Renal pelvis (tissue), 4 donors: Measurements from ENCODE around the gene EEF2. TPM values are rescaled to one million over a fixed set of nuclear protein-coding genes. Genes with fewer than 3 reads are reported as not detected.
"Not testable (repeated sequence)": the region's sequence is repeated elsewhere in the genome, so short reads cannot be mapped to it uniquely, and the experiment has no call there.

Experiments
- DNase-seq: peaks from one replicate; pipeline ENCODE4 v3.0.0-alpha.2; 2013
- polyA plus RNA-seq, 3 donors: library from polyadenylated mRNA; unstranded; fragments of 120-200 nt; gene quantifications; one replicate each; pipeline ENCODE4 v1.2.1, GENCODE V29; 2013; ENCODE audit not compliant: insufficient read length in 3 of 3

Gene EEF2
- polyA plus RNA-seq, 3 donors, result 1,590 to 1,901 (median 1,709) TPM

DNA sequence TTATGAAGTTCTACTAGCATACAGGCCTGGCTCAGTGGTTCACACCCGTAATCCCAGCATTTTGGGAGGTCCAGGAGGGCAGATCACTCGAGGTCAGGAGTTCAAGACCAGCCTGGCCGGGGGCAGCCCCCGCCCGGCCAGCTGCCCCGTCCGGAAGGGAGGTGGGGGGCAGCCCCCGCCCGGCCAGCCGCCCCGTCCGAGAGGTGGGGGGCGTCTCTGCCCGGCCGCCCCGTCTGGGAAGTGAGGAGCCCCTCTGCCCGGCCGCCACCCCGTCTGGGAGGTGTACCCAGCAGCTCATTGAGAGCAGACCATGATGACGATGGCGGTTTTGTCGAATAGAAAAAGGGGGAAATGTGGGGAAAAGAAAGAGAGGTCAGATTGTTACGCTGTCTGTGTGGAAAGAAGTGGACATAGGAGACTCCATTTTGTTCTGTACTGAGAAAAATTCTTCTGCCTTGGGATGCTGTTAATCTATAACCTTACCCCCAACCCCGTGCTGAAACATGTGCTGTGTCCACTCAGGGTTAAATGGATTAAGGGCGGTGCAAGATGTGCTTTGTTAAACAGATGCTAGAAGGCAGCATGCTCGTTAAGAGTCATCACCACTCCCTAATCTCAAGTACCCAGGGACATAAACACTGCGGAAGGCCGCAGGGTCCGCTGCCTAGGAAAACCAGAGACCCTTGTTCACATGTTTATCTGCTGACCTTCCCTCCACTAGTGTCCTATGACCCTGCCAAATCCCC is 13.6 kb upstream of the EEF2 start:
- not testable (repeated sequence) for DNase-seq

- DNase-seq, result no peak
Observed at GRCh38 chr19:3995607-3996006, 10.3 kb upstream of the EEF2 start.

- DNase-seq, result no peak
Observed at GRCh38 chr19:3990815-3991117, 5.5 kb upstream of the EEF2 start.

GRCh38 chr19:3987619-3988371 is 2.5 kb upstream of the EEF2 start:
- DNase-seq, result peak; percentile 81

DNA sequence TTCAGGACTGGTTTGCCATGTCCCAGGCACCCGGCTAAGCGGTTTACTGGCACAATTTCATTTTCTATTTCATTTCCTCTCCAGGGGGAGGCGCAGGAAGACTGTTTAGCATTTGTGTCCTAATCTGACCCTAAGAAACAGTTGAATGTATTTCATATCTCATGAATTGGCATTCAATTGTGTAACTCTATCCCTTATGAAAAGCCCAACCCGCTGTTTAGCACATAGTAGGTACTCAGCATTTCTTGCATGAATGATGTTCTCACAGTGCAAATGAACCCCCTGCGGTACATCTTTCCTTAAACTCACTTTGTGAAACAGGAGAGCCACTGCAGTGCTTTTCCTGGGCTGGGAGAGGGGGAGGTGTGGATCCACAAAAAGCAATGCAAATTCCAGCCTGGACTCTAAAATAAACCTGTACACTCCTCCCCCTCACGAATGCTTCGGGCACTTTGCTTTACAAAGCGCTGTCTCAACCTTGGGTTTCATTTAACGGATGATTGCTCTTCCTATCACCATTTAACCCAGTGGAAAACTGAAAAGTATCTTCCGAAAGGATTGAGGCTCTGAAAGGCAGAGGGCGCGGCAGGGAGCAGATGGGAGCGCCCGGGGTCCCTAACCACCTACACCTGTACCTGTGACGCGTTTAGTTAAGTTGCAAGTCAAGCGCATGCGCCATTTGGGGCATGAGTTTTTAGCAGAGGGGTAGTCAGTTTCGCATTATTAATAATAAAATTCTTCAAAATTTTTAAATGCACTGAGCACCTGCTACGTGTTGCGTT is 1.2 kb upstream of the EEF2 start:
- peak; percentile 85 for DNase-seq

DNA sequence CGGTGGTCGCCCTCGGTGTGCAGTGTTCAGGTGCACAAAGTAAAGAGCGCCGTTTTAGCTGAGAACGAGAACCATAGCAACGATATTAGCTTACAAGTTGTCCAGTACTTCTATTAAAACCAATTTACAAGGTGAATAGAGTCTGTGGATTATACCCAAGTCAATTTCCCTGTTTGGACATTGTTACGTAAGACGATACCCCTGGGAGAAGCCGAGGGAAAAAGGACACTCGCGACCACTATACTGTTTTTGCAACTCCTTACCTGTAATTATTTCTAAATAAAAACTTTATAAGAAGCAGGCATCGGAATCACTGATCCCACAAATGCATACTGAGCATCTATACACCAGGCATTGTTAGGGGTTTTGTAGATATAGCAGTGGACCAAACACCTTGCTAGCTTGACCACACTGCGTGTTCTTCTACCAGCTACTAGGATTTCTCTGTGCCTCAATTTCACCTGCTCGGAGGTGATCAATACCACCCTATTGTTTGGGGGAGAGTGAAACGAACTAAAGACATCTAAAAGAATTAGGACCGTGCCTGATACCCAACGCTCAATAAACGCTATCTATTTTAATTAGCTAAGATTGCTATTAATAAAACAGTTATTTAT is 488 bp upstream of the EEF2 start:
- no peak for DNase-seq

- DNase-seq, result no peak
Observed at GRCh38 chr19:3984584-3984907, 717 bp downstream of the EEF2 start.

GRCh38 chr19:3983936-3984583 is 1.2 kb downstream of the EEF2 start:
- DNase-seq, result no peak

DNA sequence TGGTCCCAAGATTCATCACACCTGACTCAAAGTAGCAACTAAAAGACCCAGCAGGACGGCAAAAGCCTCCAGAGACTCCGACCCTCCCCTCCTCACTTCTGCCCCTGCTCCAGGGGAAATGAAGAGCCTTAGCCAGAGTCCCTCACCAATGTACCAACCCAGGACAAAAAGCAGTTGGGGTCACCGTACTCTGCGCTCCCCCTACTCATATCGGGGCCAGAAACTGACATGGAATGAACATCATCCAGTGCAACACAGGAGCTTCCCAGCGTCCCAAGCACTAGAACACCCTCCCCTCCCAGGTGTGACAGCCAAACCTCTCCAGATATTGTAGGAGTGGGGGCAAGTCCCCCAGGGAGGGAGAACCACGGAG is 1.7 kb downstream of the EEF2 start:
- no peak for DNase-seq

DNA sequence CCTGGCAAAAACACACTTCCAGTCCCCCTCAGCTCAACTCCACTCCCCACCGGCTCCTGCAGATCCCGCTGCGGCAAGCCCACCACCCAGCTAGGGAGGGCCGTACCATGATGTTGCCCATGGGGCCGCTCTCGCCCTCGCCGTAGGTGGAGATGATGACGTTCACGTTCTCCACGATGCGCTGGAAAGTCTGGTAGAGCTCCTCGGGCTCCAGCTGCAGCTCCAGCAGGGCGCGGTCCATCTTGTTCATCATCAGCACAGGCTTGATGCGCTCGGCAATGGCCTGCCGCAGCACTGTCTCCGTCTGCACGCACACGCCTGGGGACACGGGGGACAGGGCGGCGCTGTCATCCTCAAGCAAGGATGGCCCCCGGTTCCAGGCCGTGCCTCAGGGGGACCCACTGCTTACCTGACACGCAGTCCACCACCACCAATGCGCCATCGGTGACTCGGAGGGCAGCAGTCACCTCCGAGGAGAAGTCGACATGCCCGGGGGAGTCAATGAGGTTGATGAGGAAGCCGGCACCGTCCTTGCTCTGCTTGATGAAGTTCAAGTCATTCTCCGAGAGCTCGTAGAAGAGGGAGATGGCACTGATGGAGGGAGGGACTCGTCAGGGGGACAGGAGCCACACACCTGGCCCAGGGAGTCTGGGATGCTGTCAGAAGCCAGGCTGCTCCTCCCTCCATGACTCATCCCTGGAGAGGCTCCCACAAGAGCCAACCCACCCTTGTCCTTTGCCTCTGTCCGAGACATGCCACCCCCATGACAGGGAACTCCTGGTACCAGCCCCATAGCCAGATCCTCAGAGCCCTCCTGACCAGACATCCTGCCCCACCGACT is 2.3 kb downstream of the EEF2 start:
- no peak for DNase-seq

- no peak for DNase-seq
Observed at GRCh38 chr19:3981736-3982681, 3.3 kb downstream of the EEF2 start.

DNA sequence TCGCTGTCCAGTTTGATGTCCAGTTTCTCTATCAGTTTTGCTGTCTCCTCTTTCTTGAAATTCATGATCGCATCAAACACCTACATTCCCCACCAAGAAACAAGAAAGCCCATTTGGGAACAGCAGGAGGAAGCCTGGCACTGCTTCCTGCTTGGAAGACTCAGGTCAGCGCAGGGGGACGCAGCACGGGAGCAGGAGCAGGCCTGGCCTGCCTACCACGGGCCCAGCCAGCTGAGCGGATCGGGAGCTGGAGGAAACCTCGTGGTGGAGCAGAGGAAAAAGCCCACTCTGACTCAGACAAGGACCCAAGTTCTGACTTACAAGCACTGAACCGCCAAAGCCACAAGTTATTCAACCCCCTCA is 3.9 kb downstream of the EEF2 start:
- DNase-seq, result no peak

GRCh38 chr19:3980353-3981251 is 4.7 kb downstream of the EEF2 start:
- no peak for DNase-seq

DNA sequence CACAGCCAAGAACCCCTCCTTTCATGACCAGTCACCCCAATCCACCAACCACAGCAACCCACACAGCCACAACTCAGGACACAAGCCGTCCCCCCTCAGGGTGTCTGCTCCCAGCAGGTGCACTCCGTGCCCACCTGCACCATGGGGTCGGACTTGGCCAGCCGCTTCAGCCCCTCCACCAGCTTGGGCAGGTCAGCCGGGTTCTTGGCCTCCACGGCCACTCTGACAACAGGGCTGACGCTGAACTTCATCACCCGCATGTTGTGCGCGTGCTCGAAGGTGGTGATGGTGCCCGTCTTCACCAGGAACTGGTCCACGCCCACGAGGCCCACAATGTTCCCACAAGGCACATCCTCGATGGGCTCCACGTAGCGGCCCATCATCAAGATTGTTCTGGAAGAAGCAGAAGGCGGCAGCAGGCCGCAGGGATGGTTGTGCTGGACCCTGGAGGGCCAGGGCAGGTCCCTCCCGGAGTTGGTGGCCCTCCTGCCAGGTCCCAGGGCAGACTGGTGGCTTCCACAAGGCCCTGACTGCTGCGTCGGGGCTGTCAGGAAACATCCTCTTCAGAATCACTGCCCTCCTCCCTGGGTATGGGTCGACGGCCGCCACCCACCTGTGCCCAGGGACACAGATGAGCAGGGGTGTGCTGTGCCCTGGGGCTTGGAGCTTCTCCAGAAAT is 5.5 kb downstream of the EEF2 start:
- no peak for DNase-seq

DNA sequence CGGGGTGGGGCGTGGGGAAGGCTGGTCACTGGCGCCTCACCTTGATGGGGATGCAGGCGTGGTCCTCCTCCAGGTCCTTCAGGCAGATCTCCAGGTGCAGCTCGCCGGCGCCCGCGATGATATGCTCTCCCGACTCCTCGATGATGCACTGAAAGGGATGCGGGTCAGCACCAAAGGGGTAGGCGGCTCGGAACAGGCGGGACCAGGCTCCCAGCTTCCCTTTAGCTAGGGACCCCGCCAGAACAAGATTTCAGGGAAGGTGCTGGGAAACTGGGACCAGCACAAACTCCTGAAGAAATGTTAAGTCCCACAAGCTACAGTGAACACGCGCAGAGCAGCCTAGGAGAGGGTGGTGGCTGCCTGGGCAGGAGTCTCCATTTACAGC is 6.0 kb downstream of the EEF2 start:
- no peak for DNase-seq

- no peak for DNase-seq
Observed at GRCh38 chr19:3978145-3978544, 7.1 kb downstream of the EEF2 start.

- no peak for DNase-seq
Observed at GRCh38 chr19:3977242-3978143, 7.8 kb downstream of the EEF2 start.
